GM18520 (cell line): Measurements from ENCODE around the gene MYOCD.

ENCODE experiments used
- ATAC-seq: cut with Tn5 transposase; IDR thresholded peaks from one replicate; pipeline ENCODE4 v1.9.1; 2021; ENCODE audit not compliant: unreplicated experiment

The MYOCD gene

DNA sequence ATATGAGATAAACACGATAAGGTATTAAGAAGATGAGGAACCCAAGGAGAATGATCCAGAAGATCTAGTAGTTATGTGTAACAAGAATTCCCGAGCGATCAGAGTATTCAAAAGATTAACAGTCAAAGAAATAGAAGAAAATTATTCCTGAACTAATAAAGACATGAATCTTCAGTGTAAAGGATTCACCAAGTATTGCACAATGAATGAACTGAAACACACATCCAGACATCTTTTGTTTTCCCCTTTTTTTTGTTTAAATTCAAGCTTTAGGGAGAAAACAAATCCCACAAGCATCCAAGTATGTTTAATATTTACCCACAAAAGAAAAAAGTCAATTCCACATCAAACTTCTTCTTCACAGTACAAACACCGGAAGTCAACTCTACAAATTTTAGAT, 23.7 kb upstream of the MYOCD start:
- no peak for ATAC-seq

GRCh38 chr17:12643822-12644221, 21.9 kb upstream of the MYOCD start:
- no peak for ATAC-seq

GRCh38 chr17:12644623-12645022, 21.1 kb upstream of the MYOCD start:
- ATAC-seq = no peak

DNA sequence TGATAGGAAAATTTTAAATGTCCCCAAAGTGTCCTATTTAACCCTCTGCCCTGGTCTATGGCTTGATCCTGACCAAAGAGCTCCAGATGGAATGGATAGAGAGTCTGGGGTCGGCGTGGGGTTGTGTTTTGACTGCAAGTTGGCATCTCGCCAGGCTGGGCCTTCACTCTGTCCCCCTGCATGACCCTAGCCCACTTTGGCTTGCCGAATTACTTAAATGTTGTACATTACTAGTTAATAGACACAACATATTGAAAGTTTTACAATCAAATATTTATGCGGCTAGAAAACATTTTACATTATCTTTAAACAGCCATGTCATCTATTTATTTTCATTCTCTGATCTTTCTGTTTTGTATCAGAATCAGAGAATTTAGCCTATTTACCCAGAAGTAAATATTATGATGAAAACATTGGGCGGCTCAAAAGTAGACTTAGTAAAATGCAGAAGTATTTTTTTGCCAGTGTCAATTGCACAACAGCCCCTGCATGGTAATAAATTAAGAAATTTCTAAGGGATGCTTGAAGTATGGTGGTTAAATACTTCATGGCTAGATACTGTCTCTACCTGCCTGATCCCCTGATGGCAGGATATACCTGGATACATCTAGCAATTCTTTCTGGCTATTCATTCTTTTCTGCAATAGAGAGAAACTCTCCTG, 18.8 kb upstream of the MYOCD start:
- no peak for ATAC-seq

GRCh38 chr17:12648498-12648897, 17.2 kb upstream of the MYOCD start:
- no peak for ATAC-seq

- no peak for ATAC-seq
Observed at GRCh38 chr17:12655936-12656335, 9.8 kb upstream of the MYOCD start.

GRCh38 chr17:12656354-12656753, 9.3 kb upstream of the MYOCD start:
- ATAC-seq = no peak

- ATAC-seq = no peak
Observed at GRCh38 chr17:12659500-12659899, 6.2 kb upstream of the MYOCD start.

DNA sequence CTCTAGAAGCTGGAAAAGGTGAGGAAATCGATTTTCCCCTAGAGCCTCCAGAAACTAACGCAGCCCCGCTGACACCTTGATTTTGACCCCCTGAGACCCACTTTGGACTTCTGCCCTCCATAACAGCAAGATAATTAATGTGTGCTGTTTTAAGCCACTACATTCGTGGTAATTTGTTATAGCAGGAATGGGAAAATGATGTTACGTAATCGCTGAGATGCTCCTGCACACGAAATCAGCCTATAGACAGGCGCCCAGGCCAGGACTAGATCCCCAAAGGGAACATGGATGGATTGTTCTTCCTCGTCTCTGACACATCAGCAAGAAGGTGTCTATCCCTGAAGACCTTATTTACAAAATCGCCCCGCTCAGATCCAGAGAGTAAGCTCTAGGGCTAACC, 1.4 kb upstream of the MYOCD start:
- no peak for ATAC-seq

DNA sequence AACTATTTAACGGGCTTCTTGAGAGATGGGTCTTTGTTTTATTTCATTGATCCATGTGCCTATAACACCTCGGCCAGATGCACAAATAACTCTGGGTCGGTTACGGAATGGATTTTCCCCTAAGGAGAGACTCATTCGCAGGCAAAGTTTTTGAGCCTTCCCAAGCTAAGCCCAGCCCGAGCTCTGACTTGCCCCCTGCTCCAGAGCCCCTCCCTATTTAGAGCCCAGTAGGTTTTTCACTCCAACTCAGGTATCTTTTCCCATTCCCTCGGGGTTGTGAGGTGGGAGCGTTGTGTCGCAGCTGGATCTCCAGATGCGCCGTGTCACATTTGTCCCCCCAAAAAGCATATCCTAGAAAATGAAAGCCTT, 812 bp upstream of the MYOCD start:
- no peak for ATAC-seq

GRCh38 chr17:12666718-12667117, 1.0 kb downstream of the MYOCD start:
- no peak for ATAC-seq

- no peak for ATAC-seq
Observed at GRCh38 chr17:12667299-12667958, 1.7 kb downstream of the MYOCD start.

DNA sequence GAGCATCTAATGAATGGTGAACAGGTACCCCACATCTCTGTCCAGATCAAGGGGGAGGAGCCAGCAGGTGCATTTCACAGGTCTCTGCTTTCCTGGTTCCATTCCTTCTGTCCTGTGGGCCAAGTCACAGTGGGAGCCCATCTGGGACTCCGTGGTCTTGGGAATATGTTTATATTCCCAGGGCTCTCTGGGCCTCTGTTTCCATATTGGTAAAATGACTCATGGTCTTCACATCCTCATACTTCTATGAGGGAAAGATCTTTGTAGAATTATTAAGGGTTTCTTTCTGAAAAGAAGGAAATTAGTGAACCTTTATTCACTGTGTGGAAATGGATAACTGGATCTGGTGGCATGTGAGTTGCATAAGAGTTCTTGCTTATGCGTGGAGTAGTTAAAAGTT, 6.2 kb downstream of the MYOCD start:
- no peak for ATAC-seq

GRCh38 chr17:12672947-12673346, 7.3 kb downstream of the MYOCD start:
- ATAC-seq = no peak

DNA sequence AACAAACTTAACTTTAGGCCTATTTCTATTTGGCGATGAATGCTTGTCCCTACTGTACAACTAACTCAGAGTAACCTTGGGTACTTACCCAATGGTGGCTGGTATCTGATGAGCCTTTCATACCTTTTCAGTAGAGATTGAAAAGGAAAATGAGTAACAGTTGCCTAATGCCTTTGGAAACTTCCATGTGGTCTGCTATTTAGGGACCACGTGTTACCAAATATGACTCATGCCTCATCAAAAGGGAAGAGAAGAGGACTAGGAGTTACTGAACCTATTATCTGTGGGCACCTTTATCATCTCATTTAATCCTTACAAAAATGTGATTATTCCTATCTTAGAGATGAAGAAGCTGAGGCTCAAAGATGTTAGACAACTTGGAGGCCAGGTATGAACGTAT, 8.1 kb downstream of the MYOCD start:
- no peak for ATAC-seq

- ATAC-seq = no peak
Observed at GRCh38 chr17:12680407-12680897, 14.8 kb downstream of the MYOCD start.

GRCh38 chr17:12680993-12681392, 15.3 kb downstream of the MYOCD start:
- ATAC-seq = no peak

DNA sequence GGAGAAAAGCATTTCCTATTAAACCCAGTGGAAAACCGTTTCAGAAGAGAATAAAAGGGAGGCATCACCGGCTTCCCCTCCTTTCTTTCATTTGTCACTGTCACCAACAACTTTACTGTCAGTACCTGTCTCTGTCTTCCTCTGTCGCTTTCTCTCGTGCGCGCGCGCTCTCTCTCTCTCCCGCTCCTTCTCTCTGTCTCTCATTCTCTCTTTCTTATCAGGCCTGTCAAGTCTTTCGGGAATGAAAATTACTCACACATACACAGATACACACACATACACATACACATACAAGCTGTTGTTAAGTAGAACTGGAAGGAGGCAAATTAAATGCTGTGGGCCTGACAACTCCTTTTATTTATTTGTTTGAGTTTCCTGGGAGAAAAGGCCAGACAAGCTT, 17.6 kb downstream of the MYOCD start:
- ATAC-seq = no peak

GRCh38 chr17:12686486-12686885, 20.8 kb downstream of the MYOCD start:
- ATAC-seq = no peak

DNA sequence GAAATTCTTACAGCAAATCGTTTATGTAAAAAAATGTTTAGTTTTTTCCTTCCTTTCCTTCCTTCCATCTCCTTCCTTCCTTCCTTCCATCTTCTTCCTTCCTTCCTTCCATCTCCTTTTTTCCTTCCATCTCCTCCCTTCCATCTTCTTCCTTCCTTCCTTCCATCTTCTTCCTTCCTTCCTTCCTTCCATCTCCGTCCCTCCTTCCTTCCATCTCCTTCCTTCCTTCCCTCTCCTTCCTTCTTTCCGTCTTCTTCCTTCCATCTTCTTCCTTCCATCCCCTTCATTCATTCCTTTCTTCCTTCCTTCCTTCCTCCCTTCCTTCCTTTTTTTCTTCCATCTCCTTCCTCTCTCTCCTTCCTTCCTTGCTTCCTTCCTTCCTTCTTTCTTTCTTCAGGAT, 22.7 kb downstream of the MYOCD start:
- no peak for ATAC-seq

GRCh38 chr17:12691173-12691572, 25.5 kb downstream of the MYOCD start:
- ATAC-seq = no peak

DNA sequence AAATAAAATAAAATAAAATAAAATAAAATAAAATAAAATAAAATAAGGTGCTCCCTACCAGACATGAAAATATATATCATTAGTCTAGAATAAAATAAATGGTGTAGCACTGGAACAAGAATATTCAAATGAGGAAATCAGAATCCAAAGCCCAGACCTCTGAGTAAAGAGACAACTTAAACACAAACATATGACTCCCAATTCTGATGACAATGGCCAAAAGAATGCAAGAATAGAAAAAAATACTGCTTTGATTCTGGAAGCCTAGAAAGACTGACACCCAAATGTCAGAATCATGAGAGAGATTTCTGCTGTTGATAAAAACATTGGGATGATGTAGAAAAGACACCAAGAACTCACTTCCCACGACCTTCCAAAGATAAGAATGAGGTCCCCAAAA, 27.9 kb downstream of the MYOCD start:
- ATAC-seq = no peak

- no peak for ATAC-seq
Observed at GRCh38 chr17:12706070-12706469, 40.4 kb downstream of the MYOCD start.
